ENCODE data around the gene PLCL1. TPM values are rescaled to one million over a fixed set of nuclear protein-coding genes. Genes with fewer than 3 reads are reported as not detected.

PLCL1 gene
- total and polyA plus RNA-seq, 12 donors: 1.6 to 24.0 (median 4.9) TPM

GRCh38 chr2:197973772-197974171 is 169.4 kb downstream of the PLCL1 start:
- DNase-seq: no peak

GRCh38 chr2:197975931-197976519 is 171.6 kb downstream of the PLCL1 start:
- TF ChIP-seq CTCF (IDR thresholded peaks at IDR 0.05): no peak
- TF ChIP-seq POLR2A (IDR thresholded peaks at IDR 0.05): no peak
- H3K27me3 ChIP-seq: no peaks in the 10 kb centered on the region
- no peak overlapping the region for H3K4me3 ChIP-seq
- no peak for DNase-seq
- WGBS, 4 donors: 76 to 87% (median 82%) methylated on average over 5 of the region's 5 CpGs
- no peak overlapping the region for H3K27ac ChIP-seq
- intact Hi-C loops (cut with DNase I): no loop called here
- peaks cover 14 to 18% of the 10 kb centered on the region in 2 donors for H3K4me1 ChIP-seq (replicated peaks in 1 of 2)
- H3K36me3 ChIP-seq (replicated peaks in 1 of 2): no peaks in the 10 kb centered on the region
- no peaks in the 10 kb centered on the region for H3K9me3 ChIP-seq (replicated peaks in 1 of 3)

More at GRCh38 chr2:197973772-197974171, 169.4 kb downstream of the PLCL1 start:
- TF ChIP-seq CTCF (IDR thresholded peaks at IDR 0.05) (no peak), POLR2A (IDR thresholded peaks at IDR 0.05) (no peak)
- intact Hi-C loops (cut with DNase I): no loop called here
- peaks cover 14 to 19% of the 10 kb centered on the region in 2 donors for H3K4me1 ChIP-seq (replicated peaks in 1 of 2)
- no peak overlapping the region for H3K27ac ChIP-seq
- no peak overlapping the region for H3K4me3 ChIP-seq
- H3K27me3 ChIP-seq: no peaks in the 10 kb centered on the region
- H3K36me3 ChIP-seq (replicated peaks in 1 of 2): no peaks in the 10 kb centered on the region
- H3K9me3 ChIP-seq (replicated peaks in 1 of 3): no peaks in the 10 kb centered on the region

- intact Hi-C loops (cut with DNase I): no loop called here
- TF ChIP-seq POLR2A (IDR thresholded peaks at IDR 0.05) (no peak), CTCF (IDR thresholded peaks at IDR 0.05) (no peak)
- Histone ChIP-seq H3K4me3 (no peak overlapping the region), H3K27ac (no peak overlapping the region), H3K27me3 (no peaks in the 10 kb centered on the region), H3K36me3 (replicated peaks in 1 of 2) (no peaks in the 10 kb centered on the region), H3K4me1 (replicated peaks in 1 of 2) (no peaks in the 10 kb centered on the region), H3K9me3 (replicated peaks in 1 of 3) (no peaks in the 10 kb centered on the region)
- 69 to 83% (median 79%) methylated on average over 4 of the region's 4 CpGs for WGBS, 4 donors
- no peak for DNase-seq
Measured at GRCh38 chr2:197978971-197979370, 174.6 kb downstream of the PLCL1 start.

- WGBS, 4 donors: 82 to 90% (median 83%) methylated on average over 2 of the region's 2 CpGs
- Histone ChIP-seq H3K27me3 (no peaks in the 10 kb centered on the region), H3K27ac (no peak overlapping the region), H3K36me3 (replicated peaks in 1 of 2) (no peaks in the 10 kb centered on the region), H3K4me1 (replicated peaks in 1 of 2) (no peaks in the 10 kb centered on the region), H3K4me3 (no peak overlapping the region), H3K9me3 (replicated peaks in 1 of 3) (no peaks in the 10 kb centered on the region)
- TF ChIP-seq CTCF (IDR thresholded peaks at IDR 0.05) (no peak), POLR2A (IDR thresholded peaks at IDR 0.05) (no peak)
- DNase-seq: no peak
- intact Hi-C loops (cut with DNase I): no loop called here
Measured at GRCh38 chr2:197982565-197982964, 178.2 kb downstream of the PLCL1 start.

All from adrenal gland (tissue), 12 donors.